Activated naive CD4-positive, alpha-beta T cell treated with anti-CD3 and anti-CD28 coated beads, Interleukin-2, amount 10 ng/mL, durations not matched to agents 7 days and 5 days (primary cell): Measurements from ENCODE around the gene ATP2B2.

Experiments used
- CTCF ChIA-PET: fragments of 350-600 bp; sonication (Branson Sonifier 250); formaldehyde crosslinking; loops from one replicate; lab custom pipeline; 2021; ENCODE audit warnings: antibody characterized with exemption; lab: Charles Lee
- DNase-seq: peaks from one replicate; pipeline ENCODE4 v3.0.0-alpha.2; 2020
- H3K27ac Mint-ChIP-seq: one replicate; pipeline ENCODE4 v1.8.0; 2021; ENCODE audit warnings: mild to moderate bottlenecking, moderate library complexity, mixed read lengths
- H3K27me3 Mint-ChIP-seq: one replicate; pipeline ENCODE4 v1.8.0; 2021; ENCODE audit warnings: mild to moderate bottlenecking, mixed read lengths
- H3K36me3 Mint-ChIP-seq: one replicate; pipeline ENCODE4 v1.8.0; 2021; ENCODE audit warnings: mixed read lengths
- H3K4me1 Mint-ChIP-seq: one replicate; pipeline ENCODE4 v1.8.0; 2021; ENCODE audit warnings: mixed read lengths
- H3K4me3 Mint-ChIP-seq: one replicate; pipeline ENCODE4 v1.8.0; 2021; ENCODE audit warnings: mild to moderate bottlenecking, moderate library complexity, mixed read lengths
- H3K9me3 Mint-ChIP-seq: one replicate; pipeline ENCODE4 v1.8.0; 2021; ENCODE audit warnings: mixed read lengths

The ATP2B2 gene

GRCh38 chr3:10335871-10336622 is 169.3 kb downstream of the ATP2B2 start:
- H3K4me1 Mint-ChIP-seq, result peaks cover 14% of the 10 kb centered on the region
- H3K27me3 Mint-ChIP-seq, result peaks cover 22% of the 10 kb centered on the region
- CTCF ChIA-PET, result no interaction called here
- H3K9me3 Mint-ChIP-seq, result no peaks in the 10 kb centered on the region
- H3K36me3 Mint-ChIP-seq, result no peaks in the 10 kb centered on the region
- no peak for DNase-seq
- no peak overlapping the region for H3K4me3 Mint-ChIP-seq
- no peak overlapping the region for H3K27ac Mint-ChIP-seq

GRCh38 chr3:10335190-10335738 is 170.1 kb downstream of the ATP2B2 start:
- no peaks in the 10 kb centered on the region for H3K36me3 Mint-ChIP-seq
- peaks cover 27% of the 10 kb centered on the region for H3K27me3 Mint-ChIP-seq
- DNase-seq, result peak; percentile 37
- H3K4me1 Mint-ChIP-seq, result peaks cover 14% of the 10 kb centered on the region
- CTCF ChIA-PET, result interaction anchor here (0.7 to 1.6 kb wide), 3 partner anchors 9 to 433 kb away, joined by 3 to 9 read pairs (median 3); partner anchors contain the start of gene IL17RE
- H3K27ac Mint-ChIP-seq, result no peak overlapping the region
- no peaks in the 10 kb centered on the region for H3K9me3 Mint-ChIP-seq
- H3K4me3 Mint-ChIP-seq, result no peak overlapping the region

GRCh38 chr3:10334459-10334858 is 170.9 kb downstream of the ATP2B2 start:
- peaks cover 35% of the 10 kb centered on the region for H3K27me3 Mint-ChIP-seq
- CTCF ChIA-PET, result interaction anchor here (0.7 to 1.6 kb wide), 3 partner anchors 10 to 432 kb away, joined by 3 to 9 read pairs (median 3); partner anchors contain the start of gene IL17RE
- peaks cover 14% of the 10 kb centered on the region for H3K4me1 Mint-ChIP-seq
- H3K27ac Mint-ChIP-seq, result no peak overlapping the region
- H3K4me3 Mint-ChIP-seq, result no peak overlapping the region
- H3K9me3 Mint-ChIP-seq, result no peaks in the 10 kb centered on the region
- H3K36me3 Mint-ChIP-seq, result no peaks in the 10 kb centered on the region
- no peak for DNase-seq

GRCh38 chr3:10334042-10334441 is 171.3 kb downstream of the ATP2B2 start:
- Mint-ChIP-seq H3K9me3 (no peaks in the 10 kb centered on the region), H3K27ac (no peak overlapping the region), H3K36me3 (no peaks in the 10 kb centered on the region), H3K4me3 (no peak overlapping the region), H3K4me1 (peaks cover 14% of the 10 kb centered on the region), H3K27me3 (peaks cover 39% of the 10 kb centered on the region)
- DNase-seq, result no peak
- CTCF ChIA-PET, result interaction anchor here (1.1 to 1.6 kb wide), 2 partner anchors 10 to 12 kb away, joined by 3 to 9 read pairs; no protein-coding TSS in a partner anchor

DNA sequence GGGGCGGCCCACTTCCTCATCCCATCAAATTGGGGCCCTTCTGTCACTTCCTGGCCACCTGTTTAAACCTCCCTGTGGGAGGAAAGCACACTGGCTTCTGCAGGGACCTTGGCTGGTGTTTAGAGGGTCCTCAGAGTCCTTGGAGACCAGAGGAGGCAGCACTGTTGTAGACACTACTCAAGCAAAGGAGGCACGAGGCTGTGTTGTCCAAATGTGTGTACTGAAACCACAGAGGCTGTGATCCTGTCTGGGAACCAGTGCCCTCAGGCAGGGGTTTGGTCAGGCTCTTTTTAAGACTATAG is 172.1 kb downstream of the ATP2B2 start:
- CTCF ChIA-PET, result no interaction called here

DNA sequence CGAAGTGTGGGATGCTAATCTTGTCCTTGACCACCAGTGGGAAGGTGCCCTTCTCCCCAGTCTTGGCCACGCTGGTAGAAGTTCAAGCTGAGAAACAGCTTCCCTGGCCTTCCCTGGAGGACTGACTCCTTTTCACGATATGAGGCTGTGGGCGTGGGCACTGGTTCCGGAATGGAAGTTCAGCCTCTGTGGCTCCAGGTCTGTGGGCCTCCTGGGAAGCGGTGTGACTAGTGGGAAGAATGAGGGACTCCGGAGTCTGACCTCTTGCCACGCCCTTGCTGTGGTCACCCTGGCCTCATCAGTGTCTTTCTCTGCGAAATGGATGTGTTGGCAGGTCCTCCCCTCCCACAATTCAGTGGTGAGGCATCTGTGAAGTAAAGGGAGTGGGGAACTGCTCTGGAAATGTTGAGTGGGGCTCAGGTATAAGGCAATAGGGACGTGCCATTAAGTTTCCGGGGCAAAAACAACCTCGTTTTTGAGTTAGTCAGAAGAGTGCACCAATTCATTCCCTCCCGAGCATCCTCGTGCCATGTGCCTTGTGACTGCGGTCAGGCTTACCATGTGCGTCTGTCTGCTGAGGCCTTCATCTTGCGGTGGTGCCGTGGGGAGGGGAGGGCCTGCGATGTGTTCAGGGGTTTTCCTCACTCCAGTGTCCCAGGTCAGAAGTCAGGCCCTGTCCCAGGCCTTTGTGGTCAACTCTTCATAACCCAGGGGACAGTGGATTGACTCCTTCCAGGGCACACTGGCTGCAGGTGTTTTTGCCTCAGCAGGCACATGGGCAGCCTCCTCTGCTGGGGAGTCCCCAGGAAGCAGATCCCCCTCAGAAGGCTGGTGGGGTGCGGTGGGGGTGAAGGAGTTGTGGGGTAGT is 172.7 kb downstream of the ATP2B2 start:
- CTCF ChIA-PET, result no interaction called here
- H3K4me1 Mint-ChIP-seq, result peaks cover 14% of the 10 kb centered on the region
- H3K36me3 Mint-ChIP-seq, result no peaks in the 10 kb centered on the region
- DNase-seq, result no peak
- peaks cover 48% of the 10 kb centered on the region for H3K27me3 Mint-ChIP-seq
- no peak overlapping the region for H3K27ac Mint-ChIP-seq
- H3K4me3 Mint-ChIP-seq, result no peak overlapping the region
- H3K9me3 Mint-ChIP-seq, result no peaks in the 10 kb centered on the region

More for the DNA sequence above, 172.1 kb downstream of the ATP2B2 start:
- Mint-ChIP-seq H3K4me3 (no peak overlapping the region), H3K27me3 (peaks cover 46% of the 10 kb centered on the region), H3K9me3 (no peaks in the 10 kb centered on the region), H3K27ac (no peak overlapping the region), H3K4me1 (peaks cover 14% of the 10 kb centered on the region), H3K36me3 (no peaks in the 10 kb centered on the region)
- DNase-seq, result no peak

- CTCF ChIA-PET, result interaction anchor here (1.6 kb wide), 1 partner anchor 13 kb away, joined by 8 read pairs; no protein-coding TSS in a partner anchor
- Mint-ChIP-seq H3K4me3 (no peak overlapping the region), H3K4me1 (peaks cover 14% of the 10 kb centered on the region), H3K9me3 (no peaks in the 10 kb centered on the region), H3K36me3 (no peaks in the 10 kb centered on the region), H3K27me3 (peaks cover 57% of the 10 kb centered on the region), H3K27ac (no peak overlapping the region)
- no peak for DNase-seq
Observed at GRCh38 chr3:10331320-10331719, 174.1 kb downstream of the ATP2B2 start.

- peaks cover 65% of the 10 kb centered on the region for H3K27me3 Mint-ChIP-seq
- no peak overlapping the region for H3K4me3 Mint-ChIP-seq
- H3K4me1 Mint-ChIP-seq, result peaks cover 13% of the 10 kb centered on the region
- H3K9me3 Mint-ChIP-seq, result no peaks in the 10 kb centered on the region
- no peak for DNase-seq
- CTCF ChIA-PET, result interaction anchor here (1.6 to 1.9 kb wide), 2 partner anchors 9 to 14 kb away, joined by 5 to 8 read pairs; no protein-coding TSS in a partner anchor
- no peak overlapping the region for H3K27ac Mint-ChIP-seq
- H3K36me3 Mint-ChIP-seq, result no peaks in the 10 kb centered on the region
Observed at GRCh38 chr3:10330319-10330718, 175.1 kb downstream of the ATP2B2 start.

- CTCF ChIA-PET, result interaction anchor here (1.9 kb wide), 1 partner anchor 10 kb away, joined by 5 read pairs; no protein-coding TSS in a partner anchor
- DNase-seq, result no peak
- H3K36me3 Mint-ChIP-seq, result no peaks in the 10 kb centered on the region
- no peaks in the 10 kb centered on the region for H3K9me3 Mint-ChIP-seq
- peaks cover 7% of the 10 kb centered on the region for H3K4me1 Mint-ChIP-seq
- H3K27ac Mint-ChIP-seq, result no peak overlapping the region
- no peak overlapping the region for H3K4me3 Mint-ChIP-seq
- peaks cover 62% of the 10 kb centered on the region for H3K27me3 Mint-ChIP-seq
Observed at GRCh38 chr3:10329495-10330015, 175.8 kb downstream of the ATP2B2 start.

- H3K4me1 Mint-ChIP-seq, result peaks cover 7% of the 10 kb centered on the region
- peaks cover 60% of the 10 kb centered on the region for H3K27me3 Mint-ChIP-seq
- H3K27ac Mint-ChIP-seq, result no peak overlapping the region
- no peak for DNase-seq
- H3K36me3 Mint-ChIP-seq, result no peaks in the 10 kb centered on the region
- CTCF ChIA-PET, result no interaction called here
- no peak overlapping the region for H3K4me3 Mint-ChIP-seq
- H3K9me3 Mint-ChIP-seq, result no peaks in the 10 kb centered on the region
Observed at GRCh38 chr3:10328460-10329071, 176.8 kb downstream of the ATP2B2 start.

GRCh38 chr3:10327592-10327991 is 177.8 kb downstream of the ATP2B2 start:
- H3K36me3 Mint-ChIP-seq, result no peaks in the 10 kb centered on the region
- CTCF ChIA-PET, result no interaction called here
- no peak for DNase-seq
- peaks cover 59% of the 10 kb centered on the region for H3K27me3 Mint-ChIP-seq
- H3K9me3 Mint-ChIP-seq, result no peaks in the 10 kb centered on the region
- H3K4me1 Mint-ChIP-seq, result no peaks in the 10 kb centered on the region
- no peak overlapping the region for H3K4me3 Mint-ChIP-seq
- no peak overlapping the region for H3K27ac Mint-ChIP-seq

- Mint-ChIP-seq H3K9me3 (no peaks in the 10 kb centered on the region), H3K36me3 (no peaks in the 10 kb centered on the region), H3K27ac (no peak overlapping the region), H3K27me3 (peaks cover 18% of the 10 kb centered on the region), H3K4me1 (peaks cover 24% of the 10 kb centered on the region), H3K4me3 (no peak overlapping the region)
- DNase-seq, result peak; percentile 47
- CTCF ChIA-PET, result interaction anchor here (0.7 to 3.4 kb wide), 12 partner anchors 9 to 500 kb away, joined by 3 to 24 read pairs (median 3); partner anchors contain the start of gene CRELD1
Observed at GRCh38 chr3:10322352-10322710, 183.1 kb downstream of the ATP2B2 start.

DNA sequence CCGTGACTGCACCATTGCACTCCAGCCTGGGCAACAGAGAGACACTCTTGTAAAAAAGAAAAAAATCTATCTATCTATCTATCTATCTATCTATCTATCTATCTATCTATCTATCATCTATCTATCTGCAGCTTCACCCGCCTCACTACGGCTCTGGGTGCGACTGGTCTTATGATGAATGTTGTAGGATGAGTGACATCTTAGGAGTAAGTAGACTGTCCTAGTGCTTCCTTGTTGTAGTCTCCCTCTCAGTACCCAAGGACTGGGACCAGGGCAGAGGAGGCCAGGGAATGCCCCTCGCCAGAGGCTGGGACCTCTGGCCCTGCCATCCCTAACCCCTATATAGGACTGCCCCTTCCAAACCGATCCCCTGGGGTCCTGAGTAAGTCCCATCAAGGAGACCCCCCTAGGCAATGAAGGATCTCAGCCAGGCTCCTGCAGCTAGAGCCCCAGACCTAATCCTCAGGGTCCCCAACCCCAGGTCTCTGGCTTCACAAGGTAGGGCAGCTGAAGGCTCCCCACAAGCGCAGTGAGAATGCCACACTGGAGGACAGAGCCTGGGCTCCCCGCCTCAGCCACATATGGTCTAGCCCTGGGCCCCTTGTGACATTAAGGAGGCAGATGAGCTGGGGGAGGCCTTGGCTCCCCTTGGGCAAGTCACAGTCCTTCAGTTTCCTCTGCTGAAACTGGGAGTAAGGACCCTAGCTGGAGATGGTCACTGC is 183.6 kb downstream of the ATP2B2 start:
- H3K9me3 Mint-ChIP-seq, result no peaks in the 10 kb centered on the region
- H3K36me3 Mint-ChIP-seq, result no peaks in the 10 kb centered on the region
- CTCF ChIA-PET, result interaction anchor here (0.7 to 3.4 kb wide), 12 partner anchors 9 to 493 kb away, joined by 3 to 24 read pairs (median 3); partner anchors contain the start of gene CRELD1
- H3K4me3 Mint-ChIP-seq, result peak overlapping the region; percentile 88
- H3K4me1 Mint-ChIP-seq, result peaks cover 24% of the 10 kb centered on the region
- peak overlapping the region; percentile 58 for H3K27ac Mint-ChIP-seq
- no peak for DNase-seq
- peaks cover 17% of the 10 kb centered on the region for H3K27me3 Mint-ChIP-seq
